IMR-90 (cell line): Measurements from ENCODE around the gene ZNF2. TPM values are rescaled to one million over a fixed set of nuclear protein-coding genes. Genes with fewer than 3 reads are reported as not detected.

ENCODE experiments used
- ATAC-seq: fragments of 200-7000 bp; cut with Tn5 transposase; 2 replicates; pipeline ENCODE4 v1.9.1; 2020; ENCODE audit warnings: low read depth, mild to moderate bottlenecking, moderate library complexity
- BruUV-seq: library from RNA; stranded (reverse); fragments of 400-500 nt; replicated peaks from 2 replicates; lab custom pipeline; 2021; lab: Mats Ljungman, UMichigan
- CTCF ChIA-PET: fragments of 300-600 bp; formaldehyde crosslinking; extraction: SDS; loops from one replicate; lab custom pipeline; 2021; ENCODE audit warnings: antibody characterized with exemption; lab: Yijun Ruan, JAX
- POLR2A ChIA-PET: fragments of 300-600 bp; sonication (Branson Sonifier 250); formaldehyde crosslinking; loops from one replicate; lab custom pipeline; 2022; ENCODE audit warnings: antibody characterized with exemption; ENCODE audit not compliant: unreplicated experiment; lab: Charles Lee
- DNase-seq: peaks from one replicate; pipeline ENCODE4 v3.0.0; 2013
- H2AFZ ChIP-seq: replicated peaks from 2 replicates; pipeline ENCODE3; 2013; ENCODE audit warnings: low read length, mild to moderate bottlenecking; ENCODE audit not compliant: poor library complexity
- H2AK5ac ChIP-seq: 2 replicates; pipeline ENCODE4 v1.6.1; 2013; ENCODE audit warnings: low read depth, low read length, inconsistent platforms
- H2AK9ac ChIP-seq: replicated peaks from 2 replicates; pipeline ENCODE3; 2013; ENCODE audit warnings: mild to moderate bottlenecking, low read depth, low read length, moderate library complexity; ENCODE audit not compliant: poor library complexity
- H2BK120ac ChIP-seq: 2 replicates; pipeline ENCODE4 v1.6.1; 2013; ENCODE audit warnings: low read depth, low read length, inconsistent platforms
- H2BK15ac ChIP-seq: 3 replicates; pipeline ENCODE4 v1.6.1; 2013; ENCODE audit warnings: low read depth, low read length, inconsistent platforms
- H2BK20ac ChIP-seq: 2 replicates; pipeline ENCODE4 v1.6.1; 2013; ENCODE audit warnings: low read depth, mild to moderate bottlenecking, inconsistent platforms, low read length, moderate library complexity
- H2BK5ac ChIP-seq: 2 replicates; pipeline ENCODE4 v1.6.1; 2013; ENCODE audit warnings: mild to moderate bottlenecking, low read depth, low read length, inconsistent platforms; ENCODE audit not compliant: poor library complexity, severe bottlenecking
- H3K14ac ChIP-seq: replicated peaks from 2 replicates; pipeline ENCODE4 v1.6.1; 2013; ENCODE audit warnings: low read depth, low read length, inconsistent platforms
- H3K18ac ChIP-seq: 2 replicates; pipeline ENCODE4 v1.6.1; 2013; ENCODE audit warnings: low read depth, low read length, control low read depth
- H3K23ac ChIP-seq: 2 replicates; pipeline ENCODE4 v1.6.1; 2013; ENCODE audit warnings: low read depth, low read length, inconsistent platforms
- H3K27ac ChIP-seq: 2 replicates; pipeline ENCODE4 v1.5.1; 2013; ENCODE audit warnings: mild to moderate bottlenecking, control low read depth, low read length; ENCODE audit not compliant: insufficient read depth
- H3K27me3 ChIP-seq: 2 replicates; pipeline ENCODE4 v1.6.1; 2013; ENCODE audit warnings: low read length; ENCODE audit not compliant: control insufficient read depth, insufficient read depth
- H3K36me3 ChIP-seq: 2 replicates; pipeline ENCODE4 v1.6.1; 2013; ENCODE audit warnings: low read length, mixed read lengths; ENCODE audit not compliant: control insufficient read depth, insufficient read depth
- H3K4ac ChIP-seq: 2 replicates; pipeline ENCODE4 v1.6.1; 2013; ENCODE audit warnings: low read depth, low read length, inconsistent platforms
- H3K4me1 ChIP-seq: 2 replicates; pipeline ENCODE4 v1.6.1; 2013; ENCODE audit warnings: low read length, mixed read lengths; ENCODE audit not compliant: control insufficient read depth, insufficient read depth
- H3K4me2 ChIP-seq: 2 replicates; pipeline ENCODE4 v1.6.1; 2013; ENCODE audit warnings: low read depth, mild to moderate bottlenecking, control low read depth, low read length, moderate library complexity
- H3K4me3 ChIP-seq: 2 replicates; pipeline ENCODE4 v1.5.1; 2013; ENCODE audit warnings: low read depth, mild to moderate bottlenecking, control low read depth, low read length, moderate library complexity; ENCODE audit not compliant: insufficient read depth
- H3K56ac ChIP-seq: 2 replicates; pipeline ENCODE4 v1.6.1; 2013; ENCODE audit warnings: low read length, inconsistent platforms; ENCODE audit not compliant: insufficient read depth; ENCODE audit errors: extremely low read depth
- H3K79me1 ChIP-seq, 2 experiments: 2 replicates each; pipeline ENCODE4 v1.6.1; 2013; ENCODE audit warnings: low read length in 2 of 2, inconsistent platforms in 1 of 2, low read depth in 1 of 2
- H3K9ac ChIP-seq: 2 replicates; pipeline ENCODE4 v1.6.1; 2013; ENCODE audit warnings: low read depth, low read length, control low read depth
- H3K9me1 ChIP-seq: 2 replicates; pipeline ENCODE4 v1.6.1; 2013; ENCODE audit warnings: low read length, inconsistent platforms; ENCODE audit not compliant: insufficient read depth
- H3K9me3 ChIP-seq: 2 replicates; pipeline ENCODE4 v1.6.1; 2013; ENCODE audit warnings: low read length; ENCODE audit not compliant: control insufficient read depth, insufficient read depth
- H4K20me1 ChIP-seq: 2 replicates; pipeline ENCODE4 v1.6.1; 2013; ENCODE audit warnings: low read length, inconsistent platforms; ENCODE audit not compliant: insufficient read depth
- H4K5ac ChIP-seq: 2 replicates; pipeline ENCODE4 v1.6.1; 2013; ENCODE audit warnings: mild to moderate bottlenecking, low read depth, low read length, control low read depth
- H4K8ac ChIP-seq, 2 experiments: 2 replicates each; pipeline ENCODE4 v1.6.1; 2013; ENCODE audit warnings: low read depth in 2 of 2, low read length in 2 of 2, control low read depth in 1 of 2, inconsistent platforms in 1 of 2
- H4K91ac ChIP-seq: 2 replicates; pipeline ENCODE4 v1.6.1; 2013; ENCODE audit warnings: low read depth, low read length, inconsistent platforms; ENCODE audit not compliant: insufficient read depth
- BHLHE40 ChIP-seq: fragments of 150-350 bp; IDR thresholded peaks from 2 replicates; pipeline ENCODE4 v1.6.1; 2016; ENCODE audit warnings: mild to moderate bottlenecking, low read depth, low read length
- CEBPB ChIP-seq: IDR thresholded peaks from 2 replicates; pipeline ENCODE4 v1.6.1; 2012; ENCODE audit warnings: low read depth, low read length, improper control_type of control experiment
- CHD1 ChIP-seq: IDR thresholded peaks from 2 replicates; pipeline ENCODE4 v1.6.1; 2012; ENCODE audit warnings: low read depth, low read length, improper control_type of control experiment
- CTCF ChIP-seq: conservative IDR thresholded peaks from 2 replicates; pipeline ENCODE4 v1.5.1; 2012; ENCODE audit warnings: mild to moderate bottlenecking, low read depth, low read length, improper control_type of control experiment
- FOS ChIP-seq: fragments of 150-350 bp; IDR thresholded peaks from 2 replicates; pipeline ENCODE4 v1.6.1; 2016; ENCODE audit warnings: low read depth, low read length
- MAFK ChIP-seq: IDR thresholded peaks from 2 replicates; pipeline ENCODE4 v1.6.1; 2012; ENCODE audit warnings: low read depth, low read length, improper control_type of control experiment
- MAZ ChIP-seq: IDR thresholded peaks from 2 replicates; pipeline ENCODE4 v1.6.1; 2012; ENCODE audit warnings: low read depth, mild to moderate bottlenecking, low read length, improper control_type of control experiment, moderate library complexity, borderline replicate concordance
- MXI1 ChIP-seq: IDR thresholded peaks from 2 replicates; pipeline ENCODE4 v1.6.1; 2012; ENCODE audit warnings: low read depth, mild to moderate bottlenecking, low read length, moderate library complexity, borderline replicate concordance
- NFE2L2 ChIP-seq: fragments of 150-350 bp; IDR thresholded peaks from 2 replicates; pipeline ENCODE4 v1.6.1; 2016; ENCODE audit warnings: low read depth, mild to moderate bottlenecking, low read length
- POLR2A ChIP-seq: IDR thresholded peaks from 2 replicates; pipeline ENCODE4 v1.6.1; 2012; ENCODE audit warnings: mild to moderate bottlenecking, low read depth, low read length
- RAD21 ChIP-seq: IDR thresholded peaks from 2 replicates; pipeline ENCODE4 v1.6.1; 2012; ENCODE audit warnings: low read length, improper control_type of control experiment
- RCOR1 ChIP-seq: IDR thresholded peaks from 2 replicates; pipeline ENCODE4 v1.6.1; 2012; ENCODE audit warnings: mild to moderate bottlenecking, low read length, improper control_type of control experiment; ENCODE audit not compliant: insufficient replicate concordance
- RFX5 ChIP-seq: IDR thresholded peaks from 2 replicates; pipeline ENCODE4 v1.8.0; 2012; ENCODE audit warnings: low read depth, mild to moderate bottlenecking, low read length, moderate library complexity
- SMC3 ChIP-seq: fragments of 150-350 bp; IDR thresholded peaks from 2 replicates; pipeline ENCODE4 v1.6.1; 2016; ENCODE audit warnings: low read depth, mild to moderate bottlenecking, antibody characterized with exemption, low read length, moderate library complexity
- USF2 ChIP-seq: fragments of 150-350 bp; IDR thresholded peaks from 2 replicates; pipeline ENCODE4 v1.6.1; 2017; ENCODE audit warnings: mild to moderate bottlenecking, antibody characterized with exemption, low read length, low read depth
- WGBS, 2 experiments: methylation state at CpG; one replicate each; pipeline versions ENCODE4 v1.1.5 to v1.1.7; 2013; ENCODE audit warnings: missing lambda C conversion rate in 2 of 2; ENCODE audit not compliant: insufficient read length in 1 of 2; ENCODE audit errors: extremely low coverage in 2 of 2; 5-methylcytosine and 5-hydroxymethylcytosine counted together
- dilution Hi-C: fragments of 300-500 bp; cut with HindIII; formaldehyde crosslinking; loops from one replicate; pipeline ENCODE4 v1.14.3; 2018; ENCODE audit warnings: low sequenced_read_pairs; ENCODE audit not compliant: unreplicated experiment
- in situ Hi-C: fragments of 300-500 bp; cut with MboI; formaldehyde crosslinking; loops from 3 replicates; pipeline ENCODE4 v1.14.3; 2019; ENCODE audit warnings: low sequenced_read_pairs, inconsistent platforms, mixed read lengths
- intact Hi-C: fragments of 100-400 bp; cut with micrococcal nuclease; formaldehyde crosslinking; loops from 2 replicates; pipeline ENCODE4 v1.10.0; 2022
- polyA plus RNA-seq, 3 experiments: library from polyadenylated mRNA; depleted of rRNA; stranded (reverse); fragments of >200 nt; gene quantifications; 2 replicates each; pipeline ENCODE4 v1.2.3, GENCODE V29; 2012; ENCODE audit warnings: low replicate concordance in 1 of 3
- total RNA-seq: library from RNA; depleted of rRNA; stranded (reverse); fragments of >200 nt; gene quantifications from 2 replicates; pipeline ENCODE4 v1.2.3, GENCODE V29; 2012
- TF ChIP-seq, protein P1 (sequence below): fragments of 150-350 bp; IDR thresholded peaks from 2 replicates; pipeline ENCODE4 v1.6.1; 2016; ENCODE audit warnings: low read depth, mild to moderate bottlenecking, low read length, moderate library complexity, borderline replicate concordance

Gene ZNF2
- total and polyA plus RNA-seq, 2 of the 4 experiments (the other 2 are of a cell fraction), result 2.7 to 7.3 TPM

GRCh38 chr2:95185197-95185596 lies 19.6 kb downstream of the ZNF2 start:
- Histone ChIP-seq H3K79me1 (no peaks in the 10 kb centered on the region), H3K4me3 (no peak overlapping the region), H3K14ac (no peak overlapping the region), H3K18ac (no peak overlapping the region), H3K36me3 (peaks cover 21% of the 10 kb centered on the region), H4K20me1 (no peaks in the 10 kb centered on the region), H3K9ac (no peak overlapping the region), H3K4ac (no peak overlapping the region), H3K9me3 (peaks cover 17% of the 10 kb centered on the region), H4K91ac (no peak overlapping the region), H4K8ac (no peak overlapping the region), H3K23ac (no peak overlapping the region), H2AK9ac (no peak overlapping the region), H3K27ac (no peak overlapping the region), H2AFZ (no peak overlapping the region), H3K56ac (no peak overlapping the region), H4K5ac (no peak overlapping the region), H2BK5ac (no peak overlapping the region), H3K4me1 (no peaks in the 10 kb centered on the region), H3K4me2 (no peak overlapping the region), H3K9me1 (no peaks in the 10 kb centered on the region), H2BK15ac (no peak overlapping the region), H3K27me3 (peaks cover 1% of the 10 kb centered on the region; the same call in 1 of the 2 replicates), H2BK120ac (no peak overlapping the region), H2BK20ac (no peak overlapping the region), H2AK5ac (no peak overlapping the region)
- intact Hi-C loops (no loop called here), in situ Hi-C loops (no loop called here), dilution Hi-C loops (no loop called here)
- DNase-seq (no peak), ATAC-seq (no peak)
- ChIA-PET POLR2A (no interaction called here), CTCF (no interaction called here)
- BruUV-seq, result no TSS peak
- WGBS, 2 experiments, result 80% methylated on average over 1 of the region's 3 CpGs; no CpG with 5 or more reads in 1 of the 2 experiments
- TF ChIP-seq RFX5 (no peak), CTCF (no peak), BHLHE40 (no peak), RAD21 (no peak), POLR2A (no peak), MXI1 (no peak), FOS (no peak), USF2 (no peak), CEBPB (no peak), RCOR1 (no peak), CHD1 (no peak), NFE2L2 (no peak), MAZ (no peak), MAFK (no peak), SMC3 (no peak)
- TF ChIP-seq, protein P1, sequence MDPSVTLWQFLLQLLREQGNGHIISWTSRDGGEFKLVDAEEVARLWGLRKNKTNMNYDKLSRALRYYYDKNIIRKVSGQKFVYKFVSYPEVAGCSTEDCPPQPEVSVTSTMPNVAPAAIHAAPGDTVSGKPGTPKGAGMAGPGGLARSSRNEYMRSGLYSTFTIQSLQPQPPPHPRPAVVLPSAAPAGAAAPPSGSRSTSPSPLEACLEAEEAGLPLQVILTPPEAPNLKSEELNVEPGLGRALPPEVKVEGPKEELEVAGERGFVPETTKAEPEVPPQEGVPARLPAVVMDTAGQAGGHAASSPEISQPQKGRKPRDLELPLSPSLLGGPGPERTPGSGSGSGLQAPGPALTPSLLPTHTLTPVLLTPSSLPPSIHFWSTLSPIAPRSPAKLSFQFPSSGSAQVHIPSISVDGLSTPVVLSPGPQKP, result no peak
